AG04450 (cell line): ENCODE measurements around the gene NDST3. TPM values are rescaled to one million over a fixed set of nuclear protein-coding genes. Genes with fewer than 3 reads are reported as not detected.

ENCODE experiments used
- CTCF ChIA-PET: fragments of 300-600, 350-600 bp; formaldehyde crosslinking; extraction: SDS; loops from one replicate; lab custom pipeline; 2022; ENCODE audit warnings: antibody characterized with exemption, inconsistent platforms; lab: Charles Lee
- POLR2A ChIA-PET: fragments of 350-600 bp; formaldehyde crosslinking; extraction: SDS; loops from one replicate; lab custom pipeline; 2021; ENCODE audit warnings: antibody characterized with exemption, inconsistent platforms; lab: Yijun Ruan, JAX
- DNase-seq: peaks from one replicate; pipeline ENCODE4 v3.0.0-alpha.2; 2011; ENCODE audit warnings: low read depth, low spot score
- H3K27ac ChIP-seq: one replicate; pipeline ENCODE4 v1.5.1; 2012; ENCODE audit warnings: low read depth, low read length, control low read depth
- H3K27me3 ChIP-seq: one replicate; pipeline ENCODE4 v1.6.0; 2012; ENCODE audit warnings: low read length; ENCODE audit not compliant: control insufficient read depth, insufficient read depth
- H3K4me3 ChIP-seq: 2 replicates; pipeline ENCODE4 v1.5.1; 2011; ENCODE audit warnings: mild to moderate bottlenecking, low read depth, low read length, control low read depth
- H3K9me3 ChIP-seq: 2 replicates; pipeline ENCODE4 v1.5.1; 2012; ENCODE audit warnings: low read length; ENCODE audit not compliant: control insufficient read depth, insufficient read depth
- CTCF ChIP-seq: IDR thresholded peaks from 2 replicates; pipeline ENCODE4 v1.5.1; 2011; ENCODE audit warnings: low read depth, low read length, control low read depth, inconsistent platforms
- polyA plus RNA-seq: library from polyadenylated mRNA; depleted of rRNA; stranded (reverse); fragments of >200 nt; gene quantifications from 2 replicates; pipeline ENCODE4 v1.2.3, GENCODE V29; 2011

Gene NDST3
- polyA plus RNA-seq, 1 experiment, result 0.02 TPM

- CTCF ChIA-PET, result no interaction called here
- Histone ChIP-seq H3K27me3 (no peaks in the 10 kb centered on the region), H3K4me3 (no peak overlapping the region), H3K27ac (no peak overlapping the region), H3K9me3 (no peaks in the 10 kb centered on the region)
- POLR2A ChIA-PET, result no interaction called here
- no peak for TF ChIP-seq CTCF
- DNase-seq, result no peak
Observed at GRCh38 chr4:118141240-118141639, 107.0 kb downstream of the NDST3 start.

- no peak for TF ChIP-seq CTCF
- ChIA-PET POLR2A (no interaction called here), CTCF (no interaction called here)
- H3K9me3 ChIP-seq, result no peaks in the 10 kb centered on the region
- no peak overlapping the region for H3K4me3 ChIP-seq
- no peak overlapping the region for H3K27ac ChIP-seq
- peak; percentile 4 for DNase-seq
- H3K27me3 ChIP-seq, result no peaks in the 10 kb centered on the region
Observed at GRCh38 chr4:118154649-118155048, 120.4 kb downstream of the NDST3 start.

- Histone ChIP-seq H3K4me3 (no peak overlapping the region), H3K27me3 (no peaks in the 10 kb centered on the region), H3K27ac (no peak overlapping the region), H3K9me3 (no peaks in the 10 kb centered on the region)
- POLR2A ChIA-PET, result no interaction called here
- no peak for DNase-seq
- CTCF ChIA-PET, result no interaction called here
- TF ChIP-seq CTCF, result no peak
Observed at GRCh38 chr4:118155516-118155915, 121.2 kb downstream of the NDST3 start.

GRCh38 chr4:118158763-118159375 lies 124.6 kb downstream of the NDST3 start:
- ChIA-PET CTCF (no interaction called here), POLR2A (no interaction called here)
- Histone ChIP-seq H3K4me3 (no peak overlapping the region), H3K27ac (no peak overlapping the region), H3K9me3 (peaks cover 6% of the 10 kb centered on the region), H3K27me3 (no peaks in the 10 kb centered on the region)
- TF ChIP-seq CTCF, result no peak
- no peak for DNase-seq

GRCh38 chr4:118167306-118167705 lies 133.0 kb downstream of the NDST3 start:
- POLR2A ChIA-PET, result no interaction called here
- Histone ChIP-seq H3K4me3 (no peak overlapping the region), H3K9me3 (no peaks in the 10 kb centered on the region), H3K27ac (no peak overlapping the region), H3K27me3 (no peaks in the 10 kb centered on the region)
- CTCF ChIA-PET, result no interaction called here
- TF ChIP-seq CTCF, result no peak
- no peak for DNase-seq
